Endothelial cell of umbilical vein (primary cell): ENCODE results near the gene OR3A3.
"Not testable (repeated sequence)": the region's sequence is repeated elsewhere in the genome, so short reads cannot be mapped to it uniquely, and the experiment has no call there.

Source experiments
- EZH2 ChIP-seq: IDR thresholded peaks from 2 replicates; pipeline ENCODE4 v1.6.1; 2012; ENCODE audit warnings: borderline replicate concordance, low read depth, mild to moderate bottlenecking, moderate library complexity, low read length, inconsistent platforms; ENCODE audit not compliant: severe bottlenecking
- GATA2 ChIP-seq: IDR thresholded peaks from 2 replicates; pipeline ENCODE4 v1.7.0; 2011; ENCODE audit warnings: low read depth, mild to moderate bottlenecking, moderate library complexity, mixed read lengths, low read length; ENCODE audit not compliant: insufficient read length, insufficient read depth
- JUN ChIP-seq: IDR thresholded peaks from 2 replicates; pipeline ENCODE4 v1.6.1; 2011; ENCODE audit warnings: borderline replicate concordance, low read depth; ENCODE audit not compliant: insufficient read length, insufficient read depth
- MYC ChIP-seq: IDR thresholded peaks from one replicate; pipeline ENCODE4 v1.6.1; 2011; ENCODE audit warnings: mild to moderate bottlenecking, low read depth, low read length
- POLR2A ChIP-seq: IDR thresholded peaks from 2 replicates; pipeline ENCODE4 v1.6.1; 2012; ENCODE audit warnings: low read depth, mild to moderate bottlenecking, control low read depth, low read length
- POLR2AphosphoS5 ChIP-seq: IDR thresholded peaks from 2 replicates; pipeline ENCODE4 v1.6.1; 2012; ENCODE audit warnings: low read depth, mild to moderate bottlenecking, control low read depth, low read length, moderate library complexity; ENCODE audit not compliant: insufficient read depth
- TF ChIP-seq, protein P1 (sequence below), 2 donors: IDR thresholded peaks; 1 replicate in 1 of 2; 2 replicates in 1 of 2; pipeline ENCODE4 v1.5.1; 2011; ENCODE audit warnings: low read length in 2 of 2, mild to moderate bottlenecking in 2 of 2, moderate library complexity in 2 of 2, control low read depth in 1 of 2, inconsistent platforms in 1 of 2, low read depth in 1 of 2; ENCODE audit not compliant: insufficient read depth in 1 of 2; ENCODE audit errors: extremely low read depth in 1 of 2
- TF ChIP-seq, protein P2 (sequence below): IDR thresholded peaks from 2 replicates; pipeline ENCODE4 v1.6.1; 2011; ENCODE audit not compliant: insufficient read depth, insufficient read length

DNA sequence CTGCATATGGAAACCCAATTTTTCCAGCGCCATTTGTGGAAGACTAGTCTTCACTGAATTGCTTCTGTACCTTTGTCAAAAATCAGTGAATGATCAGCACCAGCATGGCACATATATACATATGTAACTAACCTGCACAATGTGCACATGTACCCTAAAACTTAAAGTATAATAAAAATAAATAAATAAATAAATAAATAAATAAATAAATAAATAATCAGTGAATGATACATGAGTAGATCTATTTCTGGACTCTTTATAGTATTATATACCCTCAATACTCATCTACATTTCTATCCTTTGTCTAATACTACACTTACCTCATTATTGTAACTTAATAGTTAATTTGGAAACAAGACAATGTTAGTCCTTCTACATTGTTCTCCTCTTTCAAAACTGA lies 7.3 kb upstream of the OR3A3 start:
- not testable (repeated sequence) for TF ChIP-seq POLR2AphosphoS5, JUN, POLR2A, EZH2, MYC, GATA2
- TF ChIP-seq, protein P1, sequence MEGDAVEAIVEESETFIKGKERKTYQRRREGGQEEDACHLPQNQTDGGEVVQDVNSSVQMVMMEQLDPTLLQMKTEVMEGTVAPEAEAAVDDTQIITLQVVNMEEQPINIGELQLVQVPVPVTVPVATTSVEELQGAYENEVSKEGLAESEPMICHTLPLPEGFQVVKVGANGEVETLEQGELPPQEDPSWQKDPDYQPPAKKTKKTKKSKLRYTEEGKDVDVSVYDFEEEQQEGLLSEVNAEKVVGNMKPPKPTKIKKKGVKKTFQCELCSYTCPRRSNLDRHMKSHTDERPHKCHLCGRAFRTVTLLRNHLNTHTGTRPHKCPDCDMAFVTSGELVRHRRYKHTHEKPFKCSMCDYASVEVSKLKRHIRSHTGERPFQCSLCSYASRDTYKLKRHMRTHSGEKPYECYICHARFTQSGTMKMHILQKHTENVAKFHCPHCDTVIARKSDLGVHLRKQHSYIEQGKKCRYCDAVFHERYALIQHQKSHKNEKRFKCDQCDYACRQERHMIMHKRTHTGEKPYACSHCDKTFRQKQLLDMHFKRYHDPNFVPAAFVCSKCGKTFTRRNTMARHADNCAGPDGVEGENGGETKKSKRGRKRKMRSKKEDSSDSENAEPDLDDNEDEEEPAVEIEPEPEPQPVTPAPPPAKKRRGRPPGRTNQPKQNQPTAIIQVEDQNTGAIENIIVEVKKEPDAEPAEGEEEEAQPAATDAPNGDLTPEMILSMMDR (IDR thresholded peaks at IDR 0.05; ENCODE audit: extremely low read depth in 1 of 2, insufficient read depth in 1 of 2, low read depth in 1 of 2, low read length in 2 of 2) = not testable (repeated sequence)
- TF ChIP-seq, protein P2, sequence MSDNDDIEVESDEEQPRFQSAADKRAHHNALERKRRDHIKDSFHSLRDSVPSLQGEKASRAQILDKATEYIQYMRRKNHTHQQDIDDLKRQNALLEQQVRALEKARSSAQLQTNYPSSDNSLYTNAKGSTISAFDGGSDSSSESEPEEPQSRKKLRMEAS = not testable (repeated sequence)
